ENCODE results near the gene TFDP1. TPM values are rescaled to one million over a fixed set of nuclear protein-coding genes. Genes with fewer than 3 reads are reported as not detected.

TFDP1 gene
- total and polyA plus RNA-seq, 4 experiments from 2014 or later: 20.7 to 63.4 (median 39.4) TPM

DNA sequence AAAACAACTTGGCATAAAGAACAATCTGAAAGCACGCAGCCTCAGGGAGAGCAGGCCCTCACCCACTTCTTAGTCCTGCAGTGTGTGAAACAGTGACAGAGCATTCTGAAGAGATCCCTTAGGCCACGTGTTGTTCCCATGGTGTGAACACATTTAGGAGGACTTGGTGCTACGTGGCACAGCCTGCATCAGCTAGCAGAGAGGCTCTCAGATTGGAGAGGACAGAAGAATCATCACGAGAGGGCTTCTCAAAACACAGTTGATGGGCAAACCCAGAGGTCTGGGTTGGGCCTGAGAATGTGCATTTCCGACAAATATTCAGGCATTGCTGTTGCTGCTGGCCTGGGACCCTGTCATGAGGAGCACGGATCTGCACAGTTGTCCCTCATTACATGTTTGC lies 26.1 kb upstream of the TFDP1 start:
- Histone ChIP-seq H3K9me3 (ENCODE audit: control insufficient read depth in 1 of 2, low read length in 2 of 2) (no peaks in the 10 kb centered on the region), H3K36me3 (ENCODE audit: insufficient read depth, low read length) (no peaks in the 10 kb centered on the region), H3K27ac (ENCODE audit: low read depth, low read length) (no peak overlapping the region), H3K4me1 (ENCODE audit: insufficient read depth, low read length) (no peaks in the 10 kb centered on the region), H3K4me3 (ENCODE audit: low read length in 2 of 2) (no peak overlapping the region), H3K27me3 (ENCODE audit: insufficient read depth, low read length) (no peaks in the 10 kb centered on the region)
- intact Hi-C loops (cut with micrococcal nuclease): no loop called here
- H3K9me3 Mint-ChIP-seq: no peaks in the 10 kb centered on the region
- no peak overlapping the region for H3K4me3 Mint-ChIP-seq
- CTCF ChIA-PET (ENCODE audit: partially characterized antibody): no interaction called here
- peaks cover 2% of the 10 kb centered on the region in 2 donors for H3K36me3 Mint-ChIP-seq
- POLR2A ChIA-PET (ENCODE audit: partially characterized antibody): no interaction called here
- no peak for DNase-seq
- no peaks in the 10 kb centered on the region for H3K27me3 Mint-ChIP-seq
- H3K27ac Mint-ChIP-seq: no peak overlapping the region
- H3K4me1 Mint-ChIP-seq: peaks cover 0 to 3% (median 0%) of the 10 kb centered on the region in 4 donors

GRCh38 chr13:113559061-113559460 lies 25.5 kb upstream of the TFDP1 start:
- H3K36me3 Mint-ChIP-seq: peaks cover 0 to 2% of the 10 kb centered on the region in 2 donors
- H3K4me3 ChIP-seq (ENCODE audit: low read length in 2 of 2): no peak overlapping the region
- CTCF ChIA-PET (ENCODE audit: partially characterized antibody): no interaction called here
- H3K9me3 ChIP-seq (ENCODE audit: control insufficient read depth in 1 of 2, low read length in 2 of 2): no peaks in the 10 kb centered on the region
- peaks cover 0 to 3% (median 0%) of the 10 kb centered on the region in 4 donors for H3K4me1 Mint-ChIP-seq
- no peaks in the 10 kb centered on the region for H3K9me3 Mint-ChIP-seq
- no peak for DNase-seq
- H3K27me3 ChIP-seq (ENCODE audit: insufficient read depth, low read length): no peaks in the 10 kb centered on the region
- H3K36me3 ChIP-seq (ENCODE audit: insufficient read depth, low read length): no peaks in the 10 kb centered on the region
- H3K27ac Mint-ChIP-seq: no peak overlapping the region
- intact Hi-C loops (cut with micrococcal nuclease): no loop called here
- no peak overlapping the region for H3K27ac ChIP-seq (ENCODE audit: low read depth, low read length)
- POLR2A ChIA-PET (ENCODE audit: partially characterized antibody): no interaction called here
- H3K4me3 Mint-ChIP-seq: no peak overlapping the region
- H3K4me1 ChIP-seq (ENCODE audit: insufficient read depth, low read length): no peaks in the 10 kb centered on the region
- peaks cover 0 to 1% of the 10 kb centered on the region in 2 donors for H3K27me3 Mint-ChIP-seq

GRCh38 chr13:113559901-113560644 lies 24.5 kb upstream of the TFDP1 start:
- POLR2A ChIA-PET (ENCODE audit: partially characterized antibody): no interaction called here

GRCh38 chr13:113560645-113561416 lies 23.7 kb upstream of the TFDP1 start:
- POLR2A ChIA-PET (ENCODE audit: partially characterized antibody): no interaction called here
- intact Hi-C loops (cut with micrococcal nuclease): no loop called here
- Mint-ChIP-seq H3K27ac (peak overlapping the region in 1 of 7 donors; percentile 42), H3K4me3 (no peak overlapping the region), H3K27me3 (peaks cover 0 to 3% of the 10 kb centered on the region in 2 donors), H3K4me1 (peaks cover 0 to 3% (median 0%) of the 10 kb centered on the region in 4 donors), H3K9me3 (no peaks in the 10 kb centered on the region), H3K36me3 (peaks cover 0 to 2% of the 10 kb centered on the region in 2 donors)
- H3K27ac ChIP-seq (ENCODE audit: low read depth, low read length): no peak overlapping the region
- H3K4me3 ChIP-seq (ENCODE audit: low read length in 2 of 2): no peak overlapping the region
- DNase-seq: no peak
- H3K27me3 ChIP-seq (ENCODE audit: insufficient read depth, low read length): no peaks in the 10 kb centered on the region
- no peaks in the 10 kb centered on the region for H3K36me3 ChIP-seq (ENCODE audit: insufficient read depth, low read length)
- no peaks in the 10 kb centered on the region for H3K4me1 ChIP-seq (ENCODE audit: insufficient read depth, low read length)
- CTCF ChIA-PET (ENCODE audit: partially characterized antibody): interaction anchor here (1.5 kb wide), 1 partner anchor 16 kb away, joined by 3 read pairs; no protein-coding TSS in a partner anchor
- no peaks in the 10 kb centered on the region for H3K9me3 ChIP-seq (ENCODE audit: control insufficient read depth in 1 of 2, low read length in 2 of 2)

More at GRCh38 chr13:113559901-113560644, 24.5 kb upstream of the TFDP1 start:
- Histone ChIP-seq H3K4me1 (ENCODE audit: insufficient read depth, low read length) (no peaks in the 10 kb centered on the region), H3K27ac (ENCODE audit: low read depth, low read length) (no peak overlapping the region), H3K4me3 (ENCODE audit: low read length in 2 of 2) (no peak overlapping the region), H3K9me3 (ENCODE audit: control insufficient read depth in 1 of 2, low read length in 2 of 2) (no peaks in the 10 kb centered on the region), H3K27me3 (ENCODE audit: insufficient read depth, low read length) (no peaks in the 10 kb centered on the region), H3K36me3 (ENCODE audit: insufficient read depth, low read length) (no peaks in the 10 kb centered on the region)
- no peak for DNase-seq
- intact Hi-C loops (cut with micrococcal nuclease): no loop called here
- H3K27ac Mint-ChIP-seq: no peak overlapping the region
- CTCF ChIA-PET (ENCODE audit: partially characterized antibody): interaction anchor here (1.5 kb wide), 1 partner anchor 15 kb away, joined by 3 read pairs; no protein-coding TSS in a partner anchor
- H3K4me3 Mint-ChIP-seq: no peak overlapping the region
- H3K9me3 Mint-ChIP-seq: no peaks in the 10 kb centered on the region
- peaks cover 0 to 3% of the 10 kb centered on the region in 2 donors for H3K27me3 Mint-ChIP-seq
- H3K36me3 Mint-ChIP-seq: peaks cover 0 to 2% of the 10 kb centered on the region in 2 donors
- H3K4me1 Mint-ChIP-seq: peaks cover 0 to 3% (median 0%) of the 10 kb centered on the region in 4 donors

GRCh38 chr13:113561417-113562084 lies 23.0 kb upstream of the TFDP1 start:
- POLR2A ChIA-PET (ENCODE audit: partially characterized antibody): no interaction called here
- DNase-seq: no peak

DNA sequence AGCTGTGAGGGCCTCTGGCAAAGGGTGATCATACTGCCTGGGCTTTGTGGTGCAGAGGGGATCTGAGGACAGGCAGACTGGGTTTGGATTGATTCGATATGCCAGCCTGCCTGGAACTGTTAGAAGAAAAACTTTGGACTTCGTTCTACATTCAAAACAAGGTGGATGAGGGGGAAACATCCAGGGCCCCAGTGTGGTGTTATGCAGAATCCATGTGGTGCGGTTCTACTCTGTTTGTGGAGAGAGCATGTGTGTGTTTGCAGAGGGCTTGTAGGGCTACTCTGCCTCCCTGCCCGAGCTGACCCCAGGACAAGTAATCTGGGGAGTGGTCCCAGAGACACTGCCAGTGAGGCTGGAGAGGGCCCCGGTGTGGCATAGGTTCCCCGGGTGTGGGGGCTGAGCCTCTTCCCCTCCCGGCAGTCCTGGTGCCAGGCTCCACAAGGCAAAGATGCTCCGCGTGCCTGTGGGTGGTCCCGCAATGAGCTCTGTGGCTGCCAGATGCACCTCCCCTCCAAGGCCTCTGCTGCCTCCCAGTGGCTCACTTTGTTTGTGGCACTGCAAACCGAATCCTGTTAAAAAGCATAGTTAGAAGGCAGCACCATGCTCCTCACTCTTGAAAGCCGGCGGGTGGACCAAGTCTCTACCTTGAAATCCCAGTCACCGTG lies 22.3 kb upstream of the TFDP1 start:
- no peaks in the 10 kb centered on the region for H3K4me1 ChIP-seq (ENCODE audit: insufficient read depth, low read length)
- H3K27ac Mint-ChIP-seq: no peak overlapping the region
- no peak overlapping the region for H3K4me3 ChIP-seq (ENCODE audit: low read length in 2 of 2)
- no peak overlapping the region for H3K4me3 Mint-ChIP-seq
- no peak overlapping the region for H3K27ac ChIP-seq (ENCODE audit: low read depth, low read length)
- peak in 2 of 5 donors; percentile 14 for DNase-seq
- H3K27me3 Mint-ChIP-seq: peaks cover 7 to 8% of the 10 kb centered on the region in 2 donors
- intact Hi-C loops (cut with micrococcal nuclease): no loop called here
- H3K9me3 ChIP-seq (ENCODE audit: control insufficient read depth in 1 of 2, low read length in 2 of 2): no peaks in the 10 kb centered on the region
- H3K27me3 ChIP-seq (ENCODE audit: insufficient read depth, low read length): no peaks in the 10 kb centered on the region
- no peaks in the 10 kb centered on the region for H3K36me3 ChIP-seq (ENCODE audit: insufficient read depth, low read length)
- no peaks in the 10 kb centered on the region for H3K9me3 Mint-ChIP-seq
- CTCF ChIA-PET (ENCODE audit: partially characterized antibody): no interaction called here
- H3K36me3 Mint-ChIP-seq: no peaks in the 10 kb centered on the region
- peaks cover 0 to 3% (median 0%) of the 10 kb centered on the region in 4 donors for H3K4me1 Mint-ChIP-seq
- POLR2A ChIA-PET (ENCODE audit: partially characterized antibody): no interaction called here

More at GRCh38 chr13:113561417-113562084, 23.0 kb upstream of the TFDP1 start:
- Mint-ChIP-seq H3K27ac (peak overlapping the region in 1 of 7 donors; percentile 42), H3K36me3 (no peaks in the 10 kb centered on the region), H3K27me3 (peaks cover 2 to 4% of the 10 kb centered on the region in 2 donors), H3K4me1 (peaks cover 0 to 3% (median 0%) of the 10 kb centered on the region in 4 donors), H3K4me3 (no peak overlapping the region), H3K9me3 (no peaks in the 10 kb centered on the region)
- Histone ChIP-seq H3K27ac (ENCODE audit: low read depth, low read length) (no peak overlapping the region), H3K4me3 (ENCODE audit: low read length in 2 of 2) (no peak overlapping the region), H3K27me3 (ENCODE audit: insufficient read depth, low read length) (no peaks in the 10 kb centered on the region), H3K36me3 (ENCODE audit: insufficient read depth, low read length) (no peaks in the 10 kb centered on the region), H3K9me3 (ENCODE audit: control insufficient read depth in 1 of 2, low read length in 2 of 2) (no peaks in the 10 kb centered on the region), H3K4me1 (ENCODE audit: insufficient read depth, low read length) (no peaks in the 10 kb centered on the region)
- CTCF ChIA-PET (ENCODE audit: partially characterized antibody): no interaction called here
- intact Hi-C loops (cut with micrococcal nuclease): no loop called here
